GM18520 (cell line): ENCODE data around the gene YPEL5.
"Not testable (repeated sequence)": the region's sequence is repeated elsewhere in the genome, so short reads cannot be mapped to it uniquely, and the experiment has no call there.

Experiments used
- ATAC-seq: cut with Tn5 transposase; IDR thresholded peaks from one replicate; pipeline ENCODE4 v1.9.1; 2021; ENCODE audit not compliant: unreplicated experiment

The YPEL5 gene

DNA sequence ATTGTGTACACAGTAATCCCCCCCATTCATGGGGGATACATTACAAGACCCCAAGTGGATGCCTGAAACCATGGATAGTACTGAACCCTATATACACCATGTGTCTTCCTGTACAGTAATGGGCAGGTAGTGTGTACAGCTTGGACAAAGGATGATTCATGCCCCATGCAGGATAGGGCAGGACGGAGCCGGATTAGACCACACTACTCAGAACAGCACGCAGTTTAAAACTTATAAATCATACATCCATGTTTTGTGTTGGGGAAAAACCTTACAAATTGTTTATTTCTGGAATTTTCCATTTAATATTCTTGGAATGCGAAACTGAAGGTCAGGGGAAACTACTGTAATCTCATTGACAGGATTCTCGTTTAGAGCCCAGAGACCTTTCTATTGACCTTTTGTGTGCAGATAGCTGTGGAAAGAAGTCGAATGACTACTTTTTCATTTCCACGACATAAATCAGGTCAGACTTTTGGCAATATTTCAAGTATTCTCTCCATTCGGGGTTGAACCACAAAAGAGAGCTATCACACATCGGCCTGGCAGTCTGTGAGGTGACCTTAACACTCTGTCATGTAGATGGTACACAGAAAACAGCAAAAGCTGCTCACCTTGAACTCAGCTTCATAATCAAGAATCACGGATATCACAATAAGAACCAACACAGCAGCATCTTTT, 9.9 kb upstream of the YPEL5 start:
- ATAC-seq = no peak

- ATAC-seq = peak; percentile 42
These were observed 7.5 kb upstream of the YPEL5 start for GRCh38 chr2:30139131-30139870.

DNA sequence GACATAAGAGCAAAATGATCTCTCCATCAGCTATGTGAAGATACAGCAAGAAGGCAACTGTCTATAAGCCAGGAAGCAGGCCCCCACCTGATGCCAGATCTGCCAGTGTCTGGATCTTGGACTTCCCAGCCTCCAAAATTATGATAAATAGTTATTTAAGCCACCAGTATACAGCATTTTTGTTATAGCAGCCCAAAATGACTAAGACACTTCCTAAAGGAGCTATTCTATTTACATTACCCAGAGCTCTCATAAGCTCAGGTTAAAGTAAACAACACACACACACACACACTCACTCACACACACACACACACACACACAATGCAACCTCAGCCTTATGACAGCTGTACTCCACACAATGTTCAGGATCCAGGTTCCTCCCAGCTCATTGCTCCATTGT, 5.7 kb upstream of the YPEL5 start:
- ATAC-seq = no peak

GRCh38 chr2:30144260-30144659, 2.5 kb upstream of the YPEL5 start:
- ATAC-seq = no peak

- ATAC-seq = not testable (repeated sequence)
These were observed 1.9 kb upstream of the YPEL5 start for GRCh38 chr2:30144951-30145350.

GRCh38 chr2:30145826-30146336, 926 bp upstream of the YPEL5 start:
- no peak for ATAC-seq

GRCh38 chr2:30147196-30147714, 448 bp downstream of the YPEL5 start:
- no peak for ATAC-seq

- no peak for ATAC-seq
These were observed 1.2 kb downstream of the YPEL5 start for GRCh38 chr2:30147715-30148610.

GRCh38 chr2:30148850-30149249, 2.0 kb downstream of the YPEL5 start:
- no peak for ATAC-seq

DNA sequence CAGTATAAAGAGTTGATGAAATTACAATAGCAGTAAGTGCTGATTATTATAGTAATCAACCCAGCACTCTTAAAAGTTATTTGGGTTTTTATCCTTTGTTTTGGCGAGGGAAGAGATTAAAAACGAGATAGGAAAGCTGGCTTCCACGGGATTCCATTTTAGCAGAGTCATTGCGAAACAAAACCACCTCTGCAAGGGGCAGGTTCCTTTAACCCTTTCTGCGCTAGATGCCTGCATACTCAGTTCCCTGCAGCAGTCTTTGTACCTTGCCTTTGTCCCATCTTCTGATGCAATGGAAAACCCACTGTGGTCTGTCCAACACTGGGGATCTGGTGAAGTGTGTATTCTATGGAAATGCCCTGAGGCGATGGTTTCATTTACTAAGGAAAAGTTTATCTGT, 2.7 kb downstream of the YPEL5 start:
- no peak for ATAC-seq

DNA sequence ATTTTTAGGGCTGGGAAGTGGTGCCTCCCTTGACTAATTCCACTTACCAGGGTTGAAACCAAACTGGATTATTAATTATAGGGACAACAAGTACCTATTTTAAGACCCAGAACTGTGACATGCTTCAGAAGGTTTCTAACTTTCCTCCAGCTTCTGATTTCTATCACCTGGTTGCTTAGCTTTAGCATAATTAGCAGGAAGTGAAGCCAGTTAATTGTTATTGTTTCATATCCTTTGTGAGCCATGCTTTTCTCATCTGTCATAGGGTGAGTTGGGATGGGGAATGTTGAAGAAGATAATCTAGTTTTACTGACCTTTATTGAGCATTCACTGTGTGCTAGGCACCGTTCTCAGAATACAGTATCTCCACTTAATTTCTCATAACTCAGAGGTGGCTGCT, 3.2 kb downstream of the YPEL5 start:
- ATAC-seq = no peak

GRCh38 chr2:30150786-30151185, 4.0 kb downstream of the YPEL5 start:
- no peak for ATAC-seq

DNA sequence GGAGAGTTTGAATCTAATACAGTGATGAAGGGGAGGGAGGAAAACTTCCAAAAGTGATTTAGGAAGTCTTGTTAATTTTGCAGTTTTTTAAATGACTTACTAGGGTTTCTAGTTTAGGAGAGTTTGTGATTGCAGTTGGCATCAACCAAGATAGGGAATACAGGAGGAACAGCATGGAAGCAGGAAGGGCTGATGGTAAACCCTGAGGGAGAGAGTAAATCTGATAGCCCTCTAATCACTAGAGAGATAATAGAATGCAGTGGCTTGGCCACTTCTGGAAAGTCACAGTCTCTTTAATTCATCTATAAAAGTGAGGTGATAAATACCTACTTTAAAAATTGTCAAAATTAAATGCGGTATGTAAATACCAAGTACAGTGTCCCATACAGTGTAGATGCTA, 5.6 kb downstream of the YPEL5 start:
- no peak for ATAC-seq

DNA sequence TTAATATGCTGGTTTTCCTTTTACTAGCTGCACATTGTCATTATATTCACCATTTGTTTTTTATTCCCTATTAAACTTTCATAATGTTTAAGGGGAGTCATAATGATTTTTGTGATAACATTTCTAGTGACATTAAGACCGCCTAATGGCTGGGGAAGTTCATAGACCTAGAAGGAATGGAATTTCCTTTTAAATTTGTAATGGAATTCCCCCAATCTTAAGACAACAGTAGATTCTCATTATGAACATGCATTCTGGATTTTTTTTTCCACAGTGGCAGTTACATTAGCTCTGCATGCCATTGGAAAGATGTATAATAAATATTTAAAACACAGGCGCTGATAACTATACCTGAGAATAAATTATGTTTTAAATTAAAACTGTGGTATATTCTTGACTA, 8.4 kb downstream of the YPEL5 start:
- no peak for ATAC-seq

DNA sequence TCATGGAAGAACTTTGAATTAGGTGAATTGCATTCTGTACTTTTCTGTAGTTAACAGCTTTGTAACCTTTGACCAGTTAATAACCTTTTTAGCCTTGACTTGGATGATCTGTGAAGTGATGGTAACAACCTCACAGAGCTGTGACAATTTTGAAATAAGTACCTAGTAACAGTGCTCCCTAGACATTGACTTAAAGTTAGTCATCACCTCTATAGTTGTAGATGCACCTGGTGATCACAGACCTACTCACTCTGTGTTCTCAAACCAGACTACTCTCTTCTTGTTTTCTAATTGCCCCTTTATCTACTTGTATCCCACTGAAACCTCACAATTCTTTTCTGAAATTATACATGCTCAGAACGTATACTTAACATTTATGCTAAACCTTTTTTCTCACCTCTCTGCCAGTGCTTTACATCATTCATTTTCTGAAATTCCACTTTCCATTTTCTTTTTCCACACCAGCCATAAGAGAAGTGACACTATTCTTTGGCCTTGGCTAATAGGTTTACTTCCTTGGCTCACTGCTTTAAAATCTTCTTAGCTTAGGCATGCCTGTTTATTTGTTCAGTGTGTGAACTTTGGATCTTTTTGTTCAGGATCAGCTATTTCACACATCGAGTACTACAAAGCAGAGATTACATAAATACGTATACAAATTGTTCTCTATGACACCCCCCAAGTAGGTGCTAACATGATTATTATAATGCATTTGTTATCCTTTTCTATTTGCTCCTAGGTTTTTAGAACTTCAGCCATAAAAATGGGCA, 9.3 kb downstream of the YPEL5 start:
- no peak for ATAC-seq

GRCh38 chr2:30157616-30158015, 10.8 kb downstream of the YPEL5 start:
- ATAC-seq = no peak

DNA sequence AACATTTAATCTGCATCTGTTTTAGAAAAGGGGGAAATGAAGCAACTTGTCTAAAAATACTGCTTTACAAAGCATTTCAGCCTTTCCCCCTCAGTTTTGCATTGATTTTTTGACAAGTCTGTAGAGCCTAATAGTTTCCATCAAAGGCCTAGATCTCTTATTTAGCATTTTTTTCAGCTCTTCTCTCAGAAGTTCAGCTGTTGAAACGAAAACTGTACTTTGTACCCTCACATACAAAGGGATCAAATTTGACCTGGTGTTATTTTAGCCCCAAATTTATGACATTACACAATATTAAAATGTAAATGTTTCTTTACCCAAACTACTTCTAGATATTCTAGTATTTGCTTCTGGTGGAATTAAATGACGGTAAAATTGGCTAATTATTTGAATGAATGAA, 13.0 kb downstream of the YPEL5 start:
- ATAC-seq = no peak

DNA sequence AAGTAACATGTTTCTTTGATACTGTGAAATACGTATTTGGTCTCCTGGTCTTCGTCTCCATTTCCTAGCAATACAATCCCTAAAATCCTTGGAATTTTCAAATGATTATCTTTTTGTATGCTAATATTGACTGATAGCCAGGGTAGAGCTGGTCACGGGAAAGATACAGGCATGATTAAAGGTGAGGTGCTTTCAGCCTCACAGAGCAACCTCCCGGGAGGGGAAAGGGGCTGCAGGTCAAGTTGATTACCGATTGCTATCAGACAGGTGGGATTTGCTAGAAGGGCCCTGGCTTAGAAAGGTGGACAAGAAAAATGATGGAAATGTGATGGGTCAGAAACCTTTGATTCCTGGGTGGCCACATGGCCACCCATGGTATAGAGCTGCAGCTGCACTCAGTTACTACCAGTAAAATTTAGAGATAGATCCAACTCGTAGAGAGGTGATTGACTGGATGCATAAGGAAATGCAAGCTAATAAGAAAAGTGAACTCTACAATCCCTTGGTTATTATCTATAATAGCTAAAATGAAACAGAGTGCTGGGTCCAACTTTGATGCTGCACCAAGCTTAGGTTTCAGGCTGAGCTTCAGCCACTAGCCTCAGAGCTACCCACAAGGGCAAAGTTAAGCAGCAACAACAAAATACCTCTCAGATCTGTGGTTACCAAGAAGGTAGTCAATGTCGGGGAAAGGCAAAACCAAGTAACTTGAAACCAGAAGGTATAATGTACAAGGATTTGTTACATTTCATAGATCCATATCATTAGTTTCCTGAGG, 15.3 kb downstream of the YPEL5 start:
- ATAC-seq = no peak

- no peak for ATAC-seq
These were observed 16.0 kb downstream of the YPEL5 start for GRCh38 chr2:30162806-30163205.
